Activated B cell treated with CpG ODN at 0.5 μM for 24 hours (primary cell): Measurements from ENCODE around the gene RERE. TPM values are rescaled to one million over a fixed set of nuclear protein-coding genes. Genes with fewer than 3 reads are reported as not detected.

Experiments
- ATAC-seq: fragments of 200-7000 bp; cut with Tn5 transposase; one replicate; pipeline ENCODE4 v1.10.0; 2021; ENCODE audit warnings: low read depth, mild to moderate bottlenecking, moderate library complexity
- CTCF ChIA-PET: fragments of 350-600 bp; sonication (Branson Sonifier 250); formaldehyde crosslinking; loops from one replicate; lab custom pipeline; 2021; ENCODE audit warnings: antibody characterized with exemption; lab: Charles Lee
- POLR2A ChIA-PET: fragments of 350-600 bp; sonication (Branson Sonifier 250); formaldehyde crosslinking; loops from one replicate; lab custom pipeline; 2021; ENCODE audit warnings: antibody characterized with exemption; lab: Charles Lee
- DNase-seq: peaks from one replicate; pipeline ENCODE4 v3.0.0; 2022
- H3K27ac Mint-ChIP-seq: one replicate; pipeline ENCODE4 v1.8.0; 2020; ENCODE audit warnings: mixed read lengths
- H3K27me3 Mint-ChIP-seq: one replicate; pipeline ENCODE4 v1.8.0; 2021; ENCODE audit warnings: mixed read lengths
- H3K36me3 Mint-ChIP-seq: one replicate; pipeline ENCODE4 v1.8.0; 2021; ENCODE audit warnings: low read depth, mixed read lengths
- H3K4me1 Mint-ChIP-seq: one replicate; pipeline ENCODE4 v1.8.0; 2021; ENCODE audit warnings: mixed read lengths
- H3K4me3 Mint-ChIP-seq: one replicate; pipeline ENCODE4 v1.8.0; 2020; ENCODE audit warnings: mild to moderate bottlenecking, mixed read lengths
- H3K9me3 Mint-ChIP-seq: one replicate; pipeline ENCODE4 v1.8.0; 2020; ENCODE audit warnings: mixed read lengths
- CTCF ChIP-seq: fragments of 200-600 bp; IDR thresholded peaks from one replicate; pipeline ENCODE4 v1.8.0; 2022; ENCODE audit warnings: antibody characterized with exemption, mild to moderate bottlenecking
- intact Hi-C: fragments of 100-400 bp; cut with micrococcal nuclease; formaldehyde crosslinking; loops from one replicate; pipeline ENCODE4 v1.15.1; 2024
- total RNA-seq: library from RNA; stranded (reverse); gene quantifications from 2 replicates; pipeline ENCODE4 v1.2.3, GENCODE V29; 2022

Gene RERE
- total RNA-seq, 1 donor from 2014 or later = 98.8 TPM

GRCh38 chr1:8339203-8339600 lies 478.2 kb downstream of the RERE start:
- Mint-ChIP-seq H3K4me3 (no peak overlapping the region), H3K4me1 (no peaks in the 10 kb centered on the region), H3K27ac (no peak overlapping the region), H3K9me3 (peaks cover 2% of the 10 kb centered on the region), H3K36me3 (no peaks in the 10 kb centered on the region), H3K27me3 (no peaks in the 10 kb centered on the region)
- POLR2A ChIA-PET = no interaction called here
- intact Hi-C loops = no loop called here
- no peak for TF ChIP-seq CTCF
- CTCF ChIA-PET = no interaction called here
- no peak for ATAC-seq
- DNase-seq = no peak

GRCh38 chr1:8338526-8339202 lies 478.8 kb downstream of the RERE start:
- H3K9me3 Mint-ChIP-seq = peaks cover 2% of the 10 kb centered on the region
- intact Hi-C loops = no loop called here
- no peak overlapping the region for H3K4me3 Mint-ChIP-seq
- no peak for TF ChIP-seq CTCF
- POLR2A ChIA-PET = no interaction called here
- H3K27me3 Mint-ChIP-seq = no peaks in the 10 kb centered on the region
- CTCF ChIA-PET = no interaction called here
- no peaks in the 10 kb centered on the region for H3K36me3 Mint-ChIP-seq
- ATAC-seq (no peak), DNase-seq (no peak)
- H3K27ac Mint-ChIP-seq = no peak overlapping the region
- no peaks in the 10 kb centered on the region for H3K4me1 Mint-ChIP-seq

GRCh38 chr1:8337776-8338525 lies 479.5 kb downstream of the RERE start:
- ATAC-seq = no peak
- no peaks in the 10 kb centered on the region for H3K4me1 Mint-ChIP-seq
- no peak overlapping the region for H3K4me3 Mint-ChIP-seq
- ChIA-PET CTCF (no interaction called here), POLR2A (no interaction called here)
- no peaks in the 10 kb centered on the region for H3K36me3 Mint-ChIP-seq
- no peak for TF ChIP-seq CTCF
- no peak for DNase-seq
- no peaks in the 10 kb centered on the region for H3K27me3 Mint-ChIP-seq
- H3K9me3 Mint-ChIP-seq = peaks cover 2% of the 10 kb centered on the region
- intact Hi-C loops = no loop called here
- no peak overlapping the region for H3K27ac Mint-ChIP-seq

GRCh38 chr1:8335246-8335645 lies 482.2 kb downstream of the RERE start:
- intact Hi-C loops = no loop called here
- POLR2A ChIA-PET = no interaction called here
- CTCF ChIA-PET = no interaction called here

More at GRCh38 chr1:8335246-8335645, 482.2 kb downstream of the RERE start:
- Mint-ChIP-seq H3K9me3 (peaks cover 2% of the 10 kb centered on the region), H3K4me3 (no peak overlapping the region), H3K27me3 (no peaks in the 10 kb centered on the region), H3K27ac (no peak overlapping the region), H3K4me1 (no peaks in the 10 kb centered on the region), H3K36me3 (no peaks in the 10 kb centered on the region)
- DNase-seq (no peak), ATAC-seq (no peak)
- TF ChIP-seq CTCF = no peak
